ENCODE data around the gene OPCML. TPM values are rescaled to one million over a fixed set of nuclear protein-coding genes. Genes with fewer than 3 reads are reported as not detected.

The OPCML gene
- 0.26 TPM for polyA plus RNA-seq (2013, experiment 1 of 2)
- polyA plus RNA-seq (2013, experiment 2 of 2): 0.21 TPM

DNA sequence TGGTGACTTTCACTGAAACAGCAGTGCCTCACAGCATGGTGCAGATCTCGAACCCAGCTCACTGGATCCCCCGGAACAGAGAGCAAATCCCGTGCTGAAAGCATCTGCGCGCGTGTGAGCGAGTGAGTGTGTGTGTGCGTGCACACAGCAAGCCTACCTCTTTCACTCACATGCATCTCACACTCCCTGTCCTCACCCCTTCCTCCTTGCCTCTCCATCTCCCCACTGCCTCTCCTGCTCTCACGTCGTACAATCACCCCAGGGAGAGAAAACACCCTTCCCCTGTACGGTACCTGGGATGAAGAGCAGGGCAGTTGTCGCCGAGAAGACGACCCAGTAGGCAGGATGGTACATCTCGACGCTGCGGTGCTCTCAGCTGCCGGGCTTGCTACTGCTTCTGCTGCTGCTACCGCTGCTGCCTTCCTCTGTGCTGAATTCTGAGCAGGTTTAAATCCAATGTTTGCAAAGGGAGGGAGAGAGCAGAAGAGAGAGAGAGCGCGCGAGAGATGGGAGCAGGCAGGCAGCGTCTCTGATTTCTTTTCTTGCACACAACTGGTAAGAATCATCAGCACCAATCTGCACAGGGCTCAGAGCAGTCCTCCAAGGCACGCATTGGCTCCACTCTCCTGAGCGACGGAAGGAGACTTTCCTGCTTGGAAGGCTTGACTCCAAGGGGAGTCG, at the start of gene OPCML:
Gene OPCML, minus strand, starts transcription at position 531 of the 681 bp plus-strand sequence.
- Histone ChIP-seq H2BK120ac (ENCODE audit: low read depth, low read length) (no peak within 1 kb of the TSS), H3K18ac (ENCODE audit: low read length) (peak within 1 kb of the TSS; percentile 53), H3K14ac (ENCODE audit: low read length) (no peak within 1 kb of the TSS), H3K27ac (replicated peaks; ENCODE audit: low read length) (no peak within 1 kb of the TSS), H4K91ac (ENCODE audit: low read depth, low read length, poor library complexity) (no peak within 1 kb of the TSS), H3K23ac (ENCODE audit: low read depth, low read length, poor library complexity) (peak within 1 kb of the TSS; percentile 40), H3K4me2 (ENCODE audit: insufficient read depth, low read length, poor library complexity, severe bottlenecking) (peak within 1 kb of the TSS; percentile 87), H3K9me3 (replicated peaks in 1 of 2; ENCODE audit: control insufficient read depth in 2 of 2, insufficient read depth in 1 of 2, low read depth in 1 of 2, low read length in 2 of 2) (no peaks in the 10 kb centered on the region), H4K8ac (ENCODE audit: low read depth, low read length) (peak within 1 kb of the TSS; percentile 25), H3K4me1 (ENCODE audit: control insufficient read depth in 2 of 2, insufficient read depth in 1 of 2, low read depth in 1 of 2, low read length in 2 of 2) (peaks cover 16 to 20% of the 10 kb centered on the region in 2 donors), H2BK12ac (ENCODE audit: low read length) (no peak within 1 kb of the TSS), H3K9ac (ENCODE audit: low read depth, low read length, poor library complexity) (peak within 1 kb of the TSS; percentile 73), H2AK5ac (ENCODE audit: low read depth, low read length) (no peak within 1 kb of the TSS), H3K4me3 (ENCODE audit: low read length in 2 of 2) (peak within 1 kb of the TSS; percentile 30 to 49), H3K4ac (ENCODE audit: low read length) (no peak within 1 kb of the TSS), H3K79me1 (ENCODE audit: low read depth, low read length) (no peaks in the 10 kb centered on the region), H3K27me3 (ENCODE audit: control insufficient read depth in 3 of 3, insufficient read depth in 3 of 3, low read depth in 1 of 3, low read length in 3 of 3) (peaks cover 0 to 26% (median 0%) of the 10 kb centered on the region in 3 experiments), H2BK5ac (ENCODE audit: low read length) (no peak within 1 kb of the TSS), H2BK15ac (ENCODE audit: low read length) (no peak within 1 kb of the TSS), H3K36me3 (replicated peaks in 1 of 2; ENCODE audit: control insufficient read depth in 2 of 2, insufficient read depth in 2 of 2, low read length in 2 of 2) (no peaks in the 10 kb centered on the region), H2AFZ (ENCODE audit: low read length) (peak within 1 kb of the TSS; percentile 83)
- DNase-seq (ENCODE audit: low spot score): no peak
- WGBS, 2 donors (ENCODE audit: extremely low coverage in 2 of 2, insufficient read length in 2 of 2, insufficient replicate concordance in 1 of 2): no CpG with 5 or more reads among the region's 27 CpGs

GRCh38 chr11:133581091-133581490, 48.8 kb upstream of the OPCML start:
- no CpG with 5 or more reads among the region's 6 CpGs for WGBS, 2 donors (ENCODE audit: extremely low coverage in 2 of 2, insufficient read length in 2 of 2, insufficient replicate concordance in 1 of 2)

GRCh38 chr11:133579165-133580031, 47.1 kb upstream of the OPCML start:
- peak; percentile 20 for DNase-seq (ENCODE audit: low spot score)
- Histone ChIP-seq H4K8ac (ENCODE audit: low read depth, low read length) (no peak overlapping the region), H3K36me3 (replicated peaks in 1 of 2; ENCODE audit: control insufficient read depth in 2 of 2, insufficient read depth in 2 of 2, low read length in 2 of 2) (no peaks in the 10 kb centered on the region), H3K27ac (replicated peaks; ENCODE audit: low read length) (peak overlapping the region; percentile 50), H3K14ac (ENCODE audit: low read length) (no peak overlapping the region), H2AK5ac (ENCODE audit: low read depth, low read length) (peak overlapping the region; percentile 89), H2BK12ac (ENCODE audit: low read length) (peak overlapping the region; percentile 60), H2BK15ac (ENCODE audit: low read length) (peak overlapping the region; percentile 52), H2BK5ac (ENCODE audit: low read length) (no peak overlapping the region), H3K9me3 (replicated peaks in 1 of 2; ENCODE audit: control insufficient read depth in 2 of 2, insufficient read depth in 1 of 2, low read depth in 1 of 2, low read length in 2 of 2) (no peaks in the 10 kb centered on the region), H4K91ac (ENCODE audit: low read depth, low read length, poor library complexity) (peak overlapping the region; percentile 89), H3K4me2 (ENCODE audit: insufficient read depth, low read length, poor library complexity, severe bottlenecking) (no peak overlapping the region), H3K23ac (ENCODE audit: low read depth, low read length, poor library complexity) (peak overlapping the region; percentile 19), H3K4me1 (ENCODE audit: control insufficient read depth in 2 of 2, insufficient read depth in 1 of 2, low read depth in 1 of 2, low read length in 2 of 2) (peaks cover 0 to 10% of the 10 kb centered on the region in 2 donors), H2BK120ac (ENCODE audit: low read depth, low read length) (no peak overlapping the region), H3K18ac (ENCODE audit: low read length) (peak overlapping the region; percentile 89), H3K4ac (ENCODE audit: low read length) (no peak overlapping the region), H2AFZ (ENCODE audit: low read length) (peak overlapping the region; percentile 44), H3K4me3 (ENCODE audit: low read length in 2 of 2) (no peak overlapping the region), H3K79me1 (ENCODE audit: low read depth, low read length) (no peaks in the 10 kb centered on the region), H3K27me3 (ENCODE audit: control insufficient read depth in 3 of 3, insufficient read depth in 3 of 3, low read depth in 1 of 3, low read length in 3 of 3) (no peaks in the 10 kb centered on the region), H3K9ac (ENCODE audit: low read depth, low read length, poor library complexity) (peak overlapping the region; percentile 64)
- no CpG with 5 or more reads among the region's 38 CpGs for WGBS, 2 donors (ENCODE audit: extremely low coverage in 2 of 2, insufficient read length in 2 of 2, insufficient replicate concordance in 1 of 2)

More at GRCh38 chr11:133581091-133581490, 48.8 kb upstream of the OPCML start:
- Histone ChIP-seq H4K8ac (ENCODE audit: low read depth, low read length) (no peak overlapping the region), H3K23ac (ENCODE audit: low read depth, low read length, poor library complexity) (no peak overlapping the region), H3K4ac (ENCODE audit: low read length) (peak overlapping the region; percentile 19), H3K14ac (ENCODE audit: low read length) (no peak overlapping the region), H3K4me2 (ENCODE audit: insufficient read depth, low read length, poor library complexity, severe bottlenecking) (no peak overlapping the region), H3K18ac (ENCODE audit: low read length) (peak overlapping the region; percentile 20), H2BK120ac (ENCODE audit: low read depth, low read length) (no peak overlapping the region), H3K79me1 (ENCODE audit: low read depth, low read length) (no peaks in the 10 kb centered on the region), H4K91ac (ENCODE audit: low read depth, low read length, poor library complexity) (no peak overlapping the region), H3K4me1 (ENCODE audit: control insufficient read depth in 2 of 2, insufficient read depth in 1 of 2, low read depth in 1 of 2, low read length in 2 of 2) (peaks cover 0 to 10% of the 10 kb centered on the region in 2 donors), H3K4me3 (ENCODE audit: low read length in 2 of 2) (peak overlapping the region in 1 of 2 donors; percentile 33), H2AK5ac (ENCODE audit: low read depth, low read length) (no peak overlapping the region), H3K9me3 (replicated peaks in 1 of 2; ENCODE audit: control insufficient read depth in 2 of 2, insufficient read depth in 1 of 2, low read depth in 1 of 2, low read length in 2 of 2) (no peaks in the 10 kb centered on the region), H3K27me3 (ENCODE audit: control insufficient read depth in 3 of 3, insufficient read depth in 3 of 3, low read depth in 1 of 3, low read length in 3 of 3) (no peaks in the 10 kb centered on the region), H3K36me3 (replicated peaks in 1 of 2; ENCODE audit: control insufficient read depth in 2 of 2, insufficient read depth in 2 of 2, low read length in 2 of 2) (no peaks in the 10 kb centered on the region), H2BK15ac (ENCODE audit: low read length) (no peak overlapping the region), H2BK5ac (ENCODE audit: low read length) (no peak overlapping the region), H3K27ac (replicated peaks; ENCODE audit: low read length) (no peak overlapping the region), H2BK12ac (ENCODE audit: low read length) (no peak overlapping the region), H3K9ac (ENCODE audit: low read depth, low read length, poor library complexity) (no peak overlapping the region), H2AFZ (ENCODE audit: low read length) (no peak overlapping the region)
- no peak for DNase-seq (ENCODE audit: low spot score)

GRCh38 chr11:133577403-133577802, 45.1 kb upstream of the OPCML start:
- Histone ChIP-seq H3K9me3 (replicated peaks in 1 of 2; ENCODE audit: control insufficient read depth in 2 of 2, insufficient read depth in 1 of 2, low read depth in 1 of 2, low read length in 2 of 2) (no peaks in the 10 kb centered on the region), H4K8ac (ENCODE audit: low read depth, low read length) (no peak overlapping the region), H3K9ac (ENCODE audit: low read depth, low read length, poor library complexity) (no peak overlapping the region), H3K14ac (ENCODE audit: low read length) (no peak overlapping the region), H3K36me3 (replicated peaks in 1 of 2; ENCODE audit: control insufficient read depth in 2 of 2, insufficient read depth in 2 of 2, low read length in 2 of 2) (no peaks in the 10 kb centered on the region), H3K27me3 (ENCODE audit: control insufficient read depth in 3 of 3, insufficient read depth in 3 of 3, low read depth in 1 of 3, low read length in 3 of 3) (no peaks in the 10 kb centered on the region), H3K18ac (ENCODE audit: low read length) (no peak overlapping the region), H3K27ac (replicated peaks; ENCODE audit: low read length) (no peak overlapping the region), H2AK5ac (ENCODE audit: low read depth, low read length) (no peak overlapping the region), H2BK12ac (ENCODE audit: low read length) (no peak overlapping the region), H3K4ac (ENCODE audit: low read length) (no peak overlapping the region), H2AFZ (ENCODE audit: low read length) (no peak overlapping the region), H2BK120ac (ENCODE audit: low read depth, low read length) (no peak overlapping the region), H4K91ac (ENCODE audit: low read depth, low read length, poor library complexity) (no peak overlapping the region), H3K4me1 (ENCODE audit: control insufficient read depth in 2 of 2, insufficient read depth in 1 of 2, low read depth in 1 of 2, low read length in 2 of 2) (peaks cover 0 to 7% of the 10 kb centered on the region in 2 donors), H3K4me3 (ENCODE audit: low read length in 2 of 2) (no peak overlapping the region), H3K23ac (ENCODE audit: low read depth, low read length, poor library complexity) (no peak overlapping the region), H2BK15ac (ENCODE audit: low read length) (no peak overlapping the region), H3K4me2 (ENCODE audit: insufficient read depth, low read length, poor library complexity, severe bottlenecking) (no peak overlapping the region), H3K79me1 (ENCODE audit: low read depth, low read length) (no peaks in the 10 kb centered on the region), H2BK5ac (ENCODE audit: low read length) (no peak overlapping the region)
- WGBS, 2 donors (ENCODE audit: extremely low coverage in 2 of 2, insufficient read length in 2 of 2, insufficient replicate concordance in 1 of 2): no CpG with 5 or more reads among the region's 3 CpGs
- DNase-seq (ENCODE audit: low spot score): no peak
